ENCODE results near the gene EFCAB8. TPM values are rescaled to one million over a fixed set of nuclear protein-coding genes. Genes with fewer than 3 reads are reported as not detected.

Gene EFCAB8
- not detected for total RNA-seq

GRCh38 chr20:32858701-32859372, at the start of gene EFCAB8:
TSS of gene EFCAB8 (plus strand) at chr20:32858923. CDS start at chr20:32863793, 4,870 bp downstream.
- no peaks in the 10 kb centered on the region for H3K4me1 ChIP-seq
- DNase-seq (ENCODE audit: extremely low spot score in 2 of 2) = no peak
- no peak within 1 kb of the TSS for H3K27ac ChIP-seq
- H3K27me3 ChIP-seq = no peaks in the 10 kb centered on the region
- TF ChIP-seq CTCF (IDR thresholded peaks at IDR 0.05) (no peak), POLR2AphosphoS5 (IDR thresholded peaks at IDR 0.05; ENCODE audit: insufficient read depth in 1 of 2, low read depth in 1 of 2) (no peak), POLR2A (IDR thresholded peaks at IDR 0.05) (no peak)
- no peaks in the 10 kb centered on the region for H3K36me3 ChIP-seq
- no peak within 1 kb of the TSS for H3K4me3 ChIP-seq
- intact Hi-C loops (cut with DNase I) = no loop called here
- H3K9me3 ChIP-seq = no peaks in the 10 kb centered on the region

- TF ChIP-seq POLR2AphosphoS5 (IDR thresholded peaks at IDR 0.05; ENCODE audit: insufficient read depth in 1 of 2, low read depth in 1 of 2) = no peak
- TF ChIP-seq POLR2A (IDR thresholded peaks at IDR 0.05) = no peak
- no peak for TF ChIP-seq CTCF (IDR thresholded peaks at IDR 0.05)
- Histone ChIP-seq H3K9me3 (no peaks in the 10 kb centered on the region), H3K36me3 (no peaks in the 10 kb centered on the region), H3K27ac (no peak overlapping the region), H3K27me3 (no peaks in the 10 kb centered on the region), H3K4me3 (no peak overlapping the region), H3K4me1 (no peaks in the 10 kb centered on the region)
- no peak for DNase-seq (ENCODE audit: extremely low spot score in 2 of 2)
- intact Hi-C loops (cut with DNase I) = no loop called here
These were observed 48.8 kb upstream of the EFCAB8 start for GRCh38 chr20:32809907-32810306.

DNA sequence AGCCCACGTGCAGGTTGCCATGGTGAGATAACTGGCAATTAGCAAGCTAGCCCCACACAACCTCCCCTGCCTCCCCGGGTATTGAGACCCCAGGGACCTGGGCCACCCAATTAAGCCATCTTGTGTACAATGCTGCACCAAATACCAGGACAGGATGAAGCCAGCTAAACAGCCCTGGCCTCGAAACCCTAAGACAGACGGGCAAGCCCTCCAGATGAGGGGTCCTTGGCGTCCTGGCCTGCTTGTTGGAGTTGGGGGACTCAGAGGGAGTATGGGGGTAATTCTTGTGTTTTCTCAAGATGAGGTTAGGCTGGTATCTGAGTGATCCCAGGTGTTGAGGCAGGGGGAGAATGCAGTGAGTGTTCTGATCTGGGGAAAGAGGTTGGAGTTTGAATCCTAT, 47.8 kb upstream of the EFCAB8 start:
- Histone ChIP-seq H3K4me3 (no peak overlapping the region), H3K27ac (no peak overlapping the region), H3K36me3 (no peaks in the 10 kb centered on the region), H3K9me3 (no peaks in the 10 kb centered on the region), H3K27me3 (no peaks in the 10 kb centered on the region), H3K4me1 (no peaks in the 10 kb centered on the region)
- TF ChIP-seq POLR2A (IDR thresholded peaks at IDR 0.05) = no peak
- TF ChIP-seq CTCF (IDR thresholded peaks at IDR 0.05) = no peak
- no peak for TF ChIP-seq POLR2AphosphoS5 (IDR thresholded peaks at IDR 0.05; ENCODE audit: insufficient read depth in 1 of 2, low read depth in 1 of 2)
- intact Hi-C loops (cut with DNase I) = no loop called here
- no peak for DNase-seq (ENCODE audit: extremely low spot score in 2 of 2)

DNA sequence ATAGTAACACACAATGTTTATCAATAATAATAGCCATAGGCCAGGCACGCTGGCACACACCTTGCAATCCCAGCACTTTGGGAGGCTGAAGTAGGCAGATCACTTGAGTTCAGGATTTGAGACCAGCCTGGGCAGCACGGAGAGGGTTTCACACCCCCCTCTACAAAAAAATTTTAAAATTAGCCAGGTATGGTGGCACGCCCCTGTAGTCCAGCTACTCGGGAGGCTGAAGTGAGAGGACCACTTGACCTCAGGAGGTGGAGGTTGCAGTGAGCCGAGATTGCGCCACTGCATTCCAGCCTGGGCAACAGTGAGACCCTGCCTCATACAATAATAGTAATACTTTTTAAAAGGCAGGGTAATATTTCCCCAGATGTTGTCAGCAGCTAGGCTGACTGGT, 46.8 kb upstream of the EFCAB8 start:
- intact Hi-C loops (cut with DNase I) = no loop called here
- Histone ChIP-seq H3K9me3 (no peaks in the 10 kb centered on the region), H3K4me3 (no peak overlapping the region), H3K27ac (no peak overlapping the region), H3K36me3 (no peaks in the 10 kb centered on the region), H3K27me3 (no peaks in the 10 kb centered on the region), H3K4me1 (no peaks in the 10 kb centered on the region)
- DNase-seq (ENCODE audit: extremely low spot score in 2 of 2) = no peak
- TF ChIP-seq POLR2AphosphoS5 (IDR thresholded peaks at IDR 0.05; ENCODE audit: insufficient read depth in 1 of 2, low read depth in 1 of 2) (no peak), POLR2A (IDR thresholded peaks at IDR 0.05) (no peak), CTCF (IDR thresholded peaks at IDR 0.05) (no peak)

GRCh38 chr20:32819992-32820697, 38.6 kb upstream of the EFCAB8 start:
- intact Hi-C loops (cut with DNase I) = no loop called here
- no peak for DNase-seq (ENCODE audit: extremely low spot score in 2 of 2)
- no peak for TF ChIP-seq CTCF (IDR thresholded peaks at IDR 0.05)
- peak in 1 of 2 donors; percentile 28 for TF ChIP-seq POLR2A (IDR thresholded peaks at IDR 0.05)
- Histone ChIP-seq H3K9me3 (no peaks in the 10 kb centered on the region), H3K27me3 (no peaks in the 10 kb centered on the region), H3K27ac (peak overlapping the region; percentile 92), H3K4me1 (peaks cover 45% of the 10 kb centered on the region), H3K36me3 (no peaks in the 10 kb centered on the region), H3K4me3 (peak overlapping the region; percentile 83 to 97)

Measured in vagina (tissue), 2 donors.